Fibroblast of villous mesenchyme (primary cell): ENCODE data around the gene MICALL1. TPM values are rescaled to one million over a fixed set of nuclear protein-coding genes. Genes with fewer than 3 reads are reported as not detected.

Experiments
- DNase-seq: peaks from one replicate; pipeline ENCODE4 v3.0.0-alpha.2; 2010; ENCODE audit warnings: low read depth
- H3K4me3 ChIP-seq: 2 replicates; pipeline ENCODE4 v1.5.1; 2011; ENCODE audit warnings: low read depth, mild to moderate bottlenecking, low read length
- total RNA-seq: library from RNA; depleted of rRNA; stranded (reverse); fragments of >200 nt; gene quantifications from 2 replicates; pipeline ENCODE4 v1.2.3, GENCODE V29; 2012
- TF ChIP-seq, protein P1 (sequence below): IDR thresholded peaks from 2 replicates; pipeline ENCODE4 v1.5.1; 2012; ENCODE audit warnings: low read depth, mild to moderate bottlenecking, low read length; ENCODE audit not compliant: insufficient read depth

MICALL1 gene
- total RNA-seq, 1 donor: 47.9 TPM

DNA sequence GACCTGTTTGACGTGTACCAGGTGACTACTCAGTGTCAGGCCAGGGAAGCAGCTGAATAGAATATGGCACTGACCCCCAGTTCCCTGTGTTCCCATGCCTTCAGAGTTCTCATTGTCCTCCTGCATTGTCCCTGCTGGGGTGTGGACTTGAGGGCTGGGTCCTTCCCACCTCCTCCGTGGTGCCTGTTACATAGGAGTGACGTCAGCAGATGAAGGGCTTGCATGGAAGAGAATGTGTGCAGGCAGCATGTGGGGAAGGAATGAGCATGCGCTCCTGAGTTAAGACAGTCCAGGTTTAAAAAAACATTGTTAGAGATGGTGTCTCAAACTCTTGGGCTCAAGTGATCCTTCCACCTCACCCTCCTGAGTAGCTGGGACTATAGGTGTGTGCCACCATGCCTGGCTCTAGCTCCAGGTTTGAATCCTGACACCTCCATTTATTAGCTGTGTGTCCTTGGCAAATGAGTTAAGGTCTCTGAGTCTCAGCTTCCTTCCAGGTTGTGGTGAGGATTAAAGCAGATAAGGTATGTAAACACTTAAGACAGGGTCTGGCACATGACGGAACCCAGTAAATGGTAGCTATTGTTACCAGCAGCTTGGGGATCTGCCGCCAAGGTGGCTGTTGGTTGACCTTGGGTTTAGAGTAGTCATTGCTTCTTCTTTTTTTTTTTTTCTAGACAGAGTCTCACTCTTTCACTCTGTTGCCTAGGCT, 85.8 kb downstream of the MICALL1 start:
- no peak for DNase-seq
- no peak overlapping the region for H3K4me3 ChIP-seq
- TF ChIP-seq, protein P1, sequence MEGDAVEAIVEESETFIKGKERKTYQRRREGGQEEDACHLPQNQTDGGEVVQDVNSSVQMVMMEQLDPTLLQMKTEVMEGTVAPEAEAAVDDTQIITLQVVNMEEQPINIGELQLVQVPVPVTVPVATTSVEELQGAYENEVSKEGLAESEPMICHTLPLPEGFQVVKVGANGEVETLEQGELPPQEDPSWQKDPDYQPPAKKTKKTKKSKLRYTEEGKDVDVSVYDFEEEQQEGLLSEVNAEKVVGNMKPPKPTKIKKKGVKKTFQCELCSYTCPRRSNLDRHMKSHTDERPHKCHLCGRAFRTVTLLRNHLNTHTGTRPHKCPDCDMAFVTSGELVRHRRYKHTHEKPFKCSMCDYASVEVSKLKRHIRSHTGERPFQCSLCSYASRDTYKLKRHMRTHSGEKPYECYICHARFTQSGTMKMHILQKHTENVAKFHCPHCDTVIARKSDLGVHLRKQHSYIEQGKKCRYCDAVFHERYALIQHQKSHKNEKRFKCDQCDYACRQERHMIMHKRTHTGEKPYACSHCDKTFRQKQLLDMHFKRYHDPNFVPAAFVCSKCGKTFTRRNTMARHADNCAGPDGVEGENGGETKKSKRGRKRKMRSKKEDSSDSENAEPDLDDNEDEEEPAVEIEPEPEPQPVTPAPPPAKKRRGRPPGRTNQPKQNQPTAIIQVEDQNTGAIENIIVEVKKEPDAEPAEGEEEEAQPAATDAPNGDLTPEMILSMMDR: no peak

Other genes starting within 250 kb of the MICALL1 start
- gene PDXP, start 247.6 kb upstream of the MICALL1 start, total RNA-seq: 9.0 and 9.9 TPM in 2 replicates
- 3,707 and 5,728 TPM in 2 replicates for gene LGALS1, start 230.7 kb upstream of the MICALL1 start, total RNA-seq
- 7.3 and 10.3 TPM in 2 replicates for gene NOL12, start 220.0 kb upstream of the MICALL1 start, total RNA-seq
- gene TRIOBP, start 209.2 kb upstream of the MICALL1 start, total RNA-seq: 121 and 141 TPM in 2 replicates
- gene GCAT, start 98.4 kb upstream of the MICALL1 start, total RNA-seq: 20.3 and 31.1 TPM in 2 replicates
- under 0.01 TPM in 1 of 2 replicates, not detected in the other for gene GALR3, start 82.9 kb upstream of the MICALL1 start, total RNA-seq
- gene ANKRD54, start 62.0 kb upstream of the MICALL1 start, total RNA-seq: 24.8 and 28.5 TPM in 2 replicates
- gene EIF3L, start 56.9 kb upstream of the MICALL1 start, total RNA-seq: 230 and 285 TPM in 2 replicates
- gene C22orf23, start 47.3 kb downstream of the MICALL1 start, total RNA-seq: 0.32 TPM in 1 of 2 replicates, not detected in the other
- gene POLR2F, start 47.4 kb downstream of the MICALL1 start, total RNA-seq: 28.9 and 34.5 TPM in 2 replicates
- not detected in 2 replicates for gene SOX10, start 78.3 kb downstream of the MICALL1 start, total RNA-seq
- gene PICK1, start 151.1 kb downstream of the MICALL1 start, total RNA-seq: 14.2 TPM in 2 replicates
- gene SLC16A8, start 177.9 kb downstream of the MICALL1 start, total RNA-seq: under 0.01 TPM in 1 of 2 replicates, not detected in the other
- 2.3 and 3.0 TPM in 2 replicates for gene BAIAP2L2, start 204.4 kb downstream of the MICALL1 start, total RNA-seq